ENCODE results near the gene TAGLN3.

- TF ChIP-seq CTCF (IDR thresholded peaks at IDR 0.05) (no peak), POLR2A (IDR thresholded peaks at IDR 0.05) (no peak)
Measured at GRCh38 chr3:112001526-112001925, 2.8 kb downstream of the TAGLN3 start.

All from sigmoid colon (tissue), 3 donors.